Activated gamma-delta T cell (primary cell): Measurements from ENCODE around the gene MACROD2.

Experiments
- DNase-seq: peaks from one replicate; lab custom pipeline; 2025; lab: John Stamatoyannopoulos, UW

Gene MACROD2

GRCh38 chr20:15625981-15626380 is 1630.7 kb downstream of the MACROD2 start:
- DNase-seq = no peak

- no peak for DNase-seq
Observed at GRCh38 chr20:15627089-15627488, 1631.8 kb downstream of the MACROD2 start.

GRCh38 chr20:15627501-15627903 is 1632.2 kb downstream of the MACROD2 start:
- DNase-seq = no peak

- DNase-seq = no peak
Observed at GRCh38 chr20:15628851-15629353, 1633.6 kb downstream of the MACROD2 start.

GRCh38 chr20:15630360-15630759 is 1635.0 kb downstream of the MACROD2 start:
- no peak for DNase-seq

GRCh38 chr20:15632680-15633079 is 1637.4 kb downstream of the MACROD2 start:
- DNase-seq = no peak

GRCh38 chr20:15634102-15634501 is 1638.8 kb downstream of the MACROD2 start:
- DNase-seq = no peak

- no peak for DNase-seq
Observed at GRCh38 chr20:15637546-15637945, 1642.2 kb downstream of the MACROD2 start.

- DNase-seq = no peak
Observed at GRCh38 chr20:15637950-15638754, 1642.8 kb downstream of the MACROD2 start.

- no peak for DNase-seq
Observed at GRCh38 chr20:15638816-15639215, 1643.5 kb downstream of the MACROD2 start.

GRCh38 chr20:15639839-15640238 is 1644.5 kb downstream of the MACROD2 start:
- no peak for DNase-seq

- DNase-seq = no peak
Observed at GRCh38 chr20:15642109-15642508, 1646.8 kb downstream of the MACROD2 start.

- no peak for DNase-seq
Observed at GRCh38 chr20:15642676-15643075, 1647.4 kb downstream of the MACROD2 start.

- no peak for DNase-seq
Observed at GRCh38 chr20:15643713-15644112, 1648.4 kb downstream of the MACROD2 start.

- no peak for DNase-seq
Observed at GRCh38 chr20:15645816-15646215, 1650.5 kb downstream of the MACROD2 start.

GRCh38 chr20:15653396-15654207 is 1658.3 kb downstream of the MACROD2 start:
- no peak for DNase-seq

- DNase-seq = no peak
Observed at GRCh38 chr20:15654208-15654649, 1658.9 kb downstream of the MACROD2 start.

- no peak for DNase-seq
Observed at GRCh38 chr20:15655295-15655874, 1660.1 kb downstream of the MACROD2 start.

- no peak for DNase-seq
Observed at GRCh38 chr20:15656124-15656523, 1660.8 kb downstream of the MACROD2 start.

GRCh38 chr20:15658295-15658694 is 1663.0 kb downstream of the MACROD2 start:
- DNase-seq = no peak

GRCh38 chr20:15673206-15673605 is 1677.9 kb downstream of the MACROD2 start:
- no peak for DNase-seq
